GM12878 (cell line): ENCODE results near the gene EIF4B. TPM values are rescaled to one million over a fixed set of nuclear protein-coding genes. Genes with fewer than 3 reads are reported as not detected.

Source experiments
- ATAC-seq: fragments of 200-7000 bp; cut with Tn5 transposase; 3 replicates; pipeline ENCODE4 v1.9.1; 2020; ENCODE audit warnings: mild to moderate bottlenecking, moderate library complexity
- BruUV-seq: library from RNA; stranded (reverse); fragments of 400-500 nt; replicated peaks from 2 replicates; lab custom pipeline; 2021; lab: Mats Ljungman, UMichigan
- CTCF ChIA-PET: fragments of 300-600 bp; sonication (Branson Sonifier 250); formaldehyde crosslinking; extraction: SDS; loops from one replicate; lab custom pipeline; 2021; ENCODE audit warnings: inconsistent platforms; lab: Yijun Ruan, JAX
- POLR2A ChIA-PET: fragments of 350-600 bp; formaldehyde crosslinking; extraction: SDS; loops from one replicate; lab custom pipeline; 2021; ENCODE audit warnings: inconsistent platforms; lab: Charles Lee
- RAD21 ChIA-PET: fragments of 300-600 bp; sonication (Branson Sonifier 250); formaldehyde crosslinking; loops from one replicate; lab custom pipeline; 2023; ENCODE audit warnings: antibody characterized with exemption; ENCODE audit not compliant: unreplicated experiment; lab: Charles Lee
- SMC1A ChIA-PET: fragments of 300-600 bp; sonication (Branson Sonifier 250); formaldehyde crosslinking; loops from one replicate; lab custom pipeline; 2023; ENCODE audit not compliant: unreplicated experiment, uncharacterized antibody; lab: Charles Lee
- DNase-seq: peaks from one replicate; pipeline ENCODE4 v3.0.0-alpha.2; 2011; ENCODE audit warnings: low read depth, low spot score
- FAIRE-seq: peaks from 3 replicates; lab custom pipeline; 2011; peaks lifted over from hg19 to GRCh38; lab: Jason Lieb, UNC
- H2AFZ ChIP-seq: 2 replicates; pipeline ENCODE4 v1.6.0; 2011; ENCODE audit warnings: low read depth, low read length, control low read depth; ENCODE audit not compliant: control insufficient read depth
- H3K27ac ChIP-seq: 2 replicates; pipeline ENCODE4 v1.5.1; 2011; ENCODE audit warnings: control low read depth; ENCODE audit not compliant: control insufficient read depth, insufficient read depth
- H3K27me3 ChIP-seq, 2 experiments: replicated peaks in 1 of 2; 2 replicates each; pipeline versions ENCODE4 v1.6.0 to v1.6.1; 2011; ENCODE audit warnings: low read length in 1 of 2; ENCODE audit not compliant: control insufficient read depth in 2 of 2, insufficient read depth in 2 of 2
- H3K36me3 ChIP-seq, 2 experiments: 2 replicates each; pipeline ENCODE4 v1.5.1; 2011; ENCODE audit warnings: low read length in 1 of 2; ENCODE audit not compliant: control insufficient read depth in 2 of 2, insufficient read depth in 2 of 2
- H3K4me1 ChIP-seq: 2 replicates; pipeline ENCODE4 v1.6.1; 2011; ENCODE audit warnings: mild to moderate bottlenecking, low read length, moderate library complexity, mixed read lengths; ENCODE audit not compliant: control insufficient read depth, insufficient read depth
- H3K4me2 ChIP-seq: 2 replicates; pipeline ENCODE4 v1.6.0; 2011; ENCODE audit warnings: control low read depth; ENCODE audit not compliant: control insufficient read depth, insufficient read depth
- H3K4me3 ChIP-seq: fragments of 200-600 bp; sonication (generic); 2 replicates; pipeline ENCODE4 v1.5.1; 2016
- H3K79me2 ChIP-seq: 2 replicates; pipeline ENCODE4 v1.6.0; 2011; ENCODE audit warnings: low read length; ENCODE audit not compliant: control insufficient read depth, insufficient read depth
- H3K9ac ChIP-seq: 2 replicates; pipeline ENCODE4 v1.8.0; 2011; ENCODE audit warnings: low read length, control low read depth, mixed read lengths; ENCODE audit not compliant: control insufficient read depth, insufficient read depth
- H3K9me3 ChIP-seq: replicated peaks from 3 replicates; pipeline ENCODE4 v1.5.1; 2011; ENCODE audit warnings: mild to moderate bottlenecking, low read length; ENCODE audit not compliant: control insufficient read depth, insufficient read depth
- H4K20me1 ChIP-seq: 2 replicates; pipeline ENCODE4 v1.6.0; 2011; ENCODE audit not compliant: control insufficient read depth, insufficient read depth
- BHLHE40 ChIP-seq, 2 experiments: fragments of 450-650 bp in 1 of 2; IDR thresholded peaks; 2 replicates each; pipeline ENCODE4 v1.6.1; 2011 to 2017; ENCODE audit warnings: low read depth in 2 of 2, borderline replicate concordance in 1 of 2, improper control_type of control experiment in 1 of 2, low read length in 1 of 2, mild to moderate bottlenecking in 1 of 2
- CBFB ChIP-seq: IDR thresholded peaks from 2 replicates; pipeline ENCODE4 v1.6.1; 2016; ENCODE audit warnings: antibody characterized with exemption, low read depth
- CBX5 ChIP-seq: sonication (generic); IDR thresholded peaks from 2 replicates; pipeline ENCODE4 v1.6.1; 2016; ENCODE audit warnings: low read depth, moderate library complexity, mild to moderate bottlenecking, inconsistent platforms
- DPF2 ChIP-seq: fragments of 450-650 bp; IDR thresholded peaks from 2 replicates; pipeline ENCODE4 v1.6.1; 2017; ENCODE audit warnings: mild to moderate bottlenecking
- E2F4 ChIP-seq: IDR thresholded peaks from 2 replicates; pipeline ENCODE4 v1.6.1; 2012; ENCODE audit warnings: low read depth, low read length, improper control_type of control experiment
- EZH2 ChIP-seq: IDR thresholded peaks from 2 replicates; pipeline ENCODE4 v1.6.1; 2012; ENCODE audit warnings: low read depth, mild to moderate bottlenecking, control low read depth, inconsistent platforms, low read length, borderline replicate concordance; ENCODE audit not compliant: control insufficient read depth
- IRF3 ChIP-seq: fragments of 450-650 bp; IDR thresholded peaks from 2 replicates; pipeline ENCODE4 v1.6.1; 2014; ENCODE audit warnings: mild to moderate bottlenecking
- IRF5 ChIP-seq: fragments of 450-650 bp; IDR thresholded peaks from 2 replicates; pipeline ENCODE4 v1.6.1; 2017; ENCODE audit warnings: borderline replicate concordance
- KDM1A ChIP-seq: fragments of 200-600 bp; sonication (generic); IDR thresholded peaks from 2 replicates; pipeline ENCODE4 v1.6.1; 2016; ENCODE audit warnings: borderline replicate concordance
- MYB ChIP-seq: fragments of 150-350 bp; IDR thresholded peaks from 2 replicates; pipeline ENCODE4 v1.6.1; 2014; ENCODE audit warnings: mild to moderate bottlenecking, low read depth, low read length, borderline replicate concordance
- NFYB ChIP-seq: IDR thresholded peaks from 2 replicates; pipeline ENCODE4 v1.6.1; 2011; ENCODE audit warnings: low read depth, mild to moderate bottlenecking, low read length, improper control_type of control experiment, moderate library complexity; ENCODE audit not compliant: insufficient read depth
- RELA ChIP-seq: fragments of 450-650 bp; IDR thresholded peaks from 2 replicates; pipeline ENCODE4 v1.8.0; 2014; ENCODE audit warnings: borderline replicate concordance; ENCODE audit not compliant: partially characterized antibody
- SIX5 ChIP-seq: IDR thresholded peaks from 2 replicates; pipeline ENCODE4 v1.6.1; 2011; ENCODE audit warnings: mild to moderate bottlenecking, low read depth, low read length, moderate library complexity; ENCODE audit not compliant: severe bottlenecking
- SREBF2 ChIP-seq: IDR thresholded peaks from 2 replicates; pipeline ENCODE4 v1.6.1; 2012; ENCODE audit warnings: mild to moderate bottlenecking, low read length
- TAF1 ChIP-seq: IDR thresholded peaks from 2 replicates; pipeline ENCODE4 v1.6.1; 2011; ENCODE audit warnings: mild to moderate bottlenecking, low read depth, low read length, borderline replicate concordance
- USF1 ChIP-seq: IDR thresholded peaks from 2 replicates; pipeline ENCODE4 v1.6.1; 2011; ENCODE audit warnings: borderline replicate concordance, low read depth, mild to moderate bottlenecking, moderate library complexity, mixed read lengths, low read length; ENCODE audit not compliant: insufficient read depth; ENCODE audit errors: extremely low read length
- ZNF207 ChIP-seq: fragments of 450-650 bp; IDR thresholded peaks from 2 replicates; pipeline ENCODE4 v1.6.1; 2014; ENCODE audit warnings: antibody characterized with exemption, mild to moderate bottlenecking, borderline replicate concordance
- WGBS: methylation state at CpG from one replicate; pipeline ENCODE4 v1.1.6; 2016; ENCODE audit warnings: low lambda C conversion rate; ENCODE audit not compliant: insufficient replicate concordance, insufficient coverage; ENCODE audit errors: missing lambda C conversion rate; 5-methylcytosine and 5-hydroxymethylcytosine counted together
- in situ Hi-C: fragments of 300-500 bp; cut with MboI; formaldehyde crosslinking; loops from 9 replicates; pipeline ENCODE4 v1.14.3; 2018; ENCODE audit warnings: mixed read lengths
- intact Hi-C: fragments of 100-400 bp; cut with micrococcal nuclease; formaldehyde crosslinking; loops from one replicate; pipeline ENCODE4 v1.14.2; 2022; ENCODE audit not compliant: unreplicated experiment
- polyA plus RNA-seq, 11 experiments: library from polyadenylated mRNA; depleted of rRNA in 4 of 11; unstranded in 6 of 11; stranded (reverse) in 5 of 11; fragments of >200 nt; fragmentation: Nextera tagmentation in 4 of 11; fragmentation: Illumina TruSeq in 1 of 11; extraction: Ambion mirVana in 4 of 11; extraction: Trizol in 1 of 11; gene quantifications; 1 replicate in 1 of 11; 2 replicates in 10 of 11; pipeline versions ENCODE4 v1.2.1 to v1.2.3, GENCODE V29; 2011 to 2016; ENCODE audit warnings: inconsistent platforms in 2 of 11, missing spikeins in 2 of 11, low read depth in 1 of 11
- total RNA-seq, 4 experiments: library from RNA; depleted of rRNA in 3 of 4; stranded (reverse); fragments of >200 nt in 3 of 4; fragmentation: Illumina TruSeq in 1 of 4; extraction: Trizol in 1 of 4; gene quantifications; 2 replicates each; pipeline versions ENCODE4 v1.2.1 to v1.2.3, GENCODE V29; 2013 to 2021

EIF4B gene
- total and polyA plus RNA-seq, 10 of the 15 experiments (the other 5 are each of a cell fraction or from before 2014, with no cell fraction given), result 123 to 752 (median 431) TPM

- intact Hi-C loops, result no loop called here
- in situ Hi-C loops, result no loop called here
- ATAC-seq, result no peak
- TF ChIP-seq MYB (no peak), RELA (no peak), BHLHE40 (IDR thresholded peaks at IDR 0.05; ENCODE audit: borderline replicate concordance in 1 of 2, low read depth in 2 of 2, low read length in 1 of 2) (no peak), IRF3 (no peak), ZNF207 (no peak), TAF1 (no peak), CBX5 (no peak), IRF5 (no peak), DPF2 (no peak), USF1 (no peak), EZH2 (no peak), SIX5 (no peak), CBFB (no peak), E2F4 (no peak), SREBF2 (no peak), NFYB (no peak), KDM1A (no peak)
Observed at GRCh38 chr12:53004582-53004981, 1.7 kb upstream of the EIF4B start.

More at GRCh38 chr12:53004582-53004981, 1.7 kb upstream of the EIF4B start:
- ChIA-PET SMC1A (interaction anchor here (1.8 kb wide), 1 partner anchor 7 kb away, joined by 3 read pairs; no protein-coding TSS in a partner anchor), CTCF (interaction anchor here (3.5 to 3.6 kb wide), 2 partner anchors 24 to 120 kb away, joined by 12 to 14 read pairs; no protein-coding TSS in a partner anchor), RAD21 (no interaction called here), POLR2A (no interaction called here)
- no peak for FAIRE-seq
- no peaks in the 10 kb centered on the region for H3K27me3 ChIP-seq
- H3K4me1 ChIP-seq, result peaks cover 2% of the 10 kb centered on the region; the same call in 1 of the 2 replicates
- peak overlapping the region; percentile 87 for H3K4me2 ChIP-seq
- H3K36me3 ChIP-seq, result peaks cover 0 to 4% of the 10 kb centered on the region in 2 experiments; a peak in 1 of 4 replicates
- no peak for DNase-seq
- no peak overlapping the region for H3K27ac ChIP-seq
- peaks cover 40% of the 10 kb centered on the region for H3K79me2 ChIP-seq
- H2AFZ ChIP-seq, result no peak overlapping the region
- H4K20me1 ChIP-seq, result peaks cover 5% of the 10 kb centered on the region; the same call in 1 of the 2 replicates
- no peaks in the 10 kb centered on the region for H3K9me3 ChIP-seq
- WGBS, result 91% methylated on average over 2 of the region's 2 CpGs
- H3K4me3 ChIP-seq, result peak overlapping the region; percentile 91; the same call in 1 of the 2 replicates
- no peak overlapping the region for H3K9ac ChIP-seq
- BruUV-seq, result no TSS peak
